T1000 (cell line): ENCODE results near the gene LCE6A.

Experiments used
- DNase-seq: peaks from one replicate; lab custom pipeline; 2025; ENCODE audit warnings: mixed read lengths; lab: John Stamatoyannopoulos, UW

The LCE6A gene

DNA sequence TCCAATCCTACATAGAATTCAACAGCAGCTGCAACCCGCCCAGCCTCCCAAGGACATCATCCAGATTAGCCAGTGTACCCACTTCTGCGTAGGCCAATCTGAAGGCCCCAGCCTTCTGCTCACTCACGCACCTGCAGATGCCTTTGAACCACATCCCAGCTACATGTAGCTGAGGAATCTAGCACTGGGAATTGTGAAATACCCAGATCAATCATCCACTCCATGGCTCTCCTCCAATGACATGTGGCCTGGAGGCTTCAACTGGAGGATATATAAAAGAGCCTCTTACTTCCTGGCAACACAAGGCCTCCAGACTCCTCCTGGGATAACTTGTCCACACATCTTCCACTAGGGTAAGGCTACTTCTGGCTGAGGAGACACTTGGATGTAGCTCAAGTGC lies at the start of gene LCE6A:
Gene LCE6A (plus strand): TSS at position 301 of the 400 bp plus-strand sequence. CDS start 665 bp downstream, outside the sequence.
- DNase-seq: no peak

DNA sequence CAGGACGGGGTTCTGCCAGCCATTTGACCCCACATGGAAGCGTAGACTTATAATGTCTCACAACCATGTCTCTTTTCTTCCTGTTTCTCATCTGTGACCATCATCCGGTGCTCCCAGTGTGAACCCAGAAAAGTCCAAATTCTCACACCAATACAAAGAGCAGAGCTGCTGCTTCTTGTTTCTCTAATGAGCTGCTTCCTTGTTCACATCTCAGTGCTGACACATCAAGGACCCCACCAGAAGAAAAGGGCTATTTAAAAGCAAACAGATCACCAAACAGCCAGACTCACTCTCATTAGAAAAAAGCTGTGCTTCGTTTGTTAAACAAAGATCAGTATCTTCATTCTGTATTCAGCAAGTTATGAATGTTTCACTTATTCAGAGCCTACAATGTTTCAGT lies 47.0 kb upstream of the LCE6A start:
- DNase-seq: no peak

- no peak for DNase-seq
These were observed 46.2 kb upstream of the LCE6A start, which contains the start of gene LCE1D for GRCh38 chr1:152796421-152796820. LCE1D (plus strand) TSS chr1:152796721; CDS start chr1:152797795, 1,074 bp downstream.

DNA sequence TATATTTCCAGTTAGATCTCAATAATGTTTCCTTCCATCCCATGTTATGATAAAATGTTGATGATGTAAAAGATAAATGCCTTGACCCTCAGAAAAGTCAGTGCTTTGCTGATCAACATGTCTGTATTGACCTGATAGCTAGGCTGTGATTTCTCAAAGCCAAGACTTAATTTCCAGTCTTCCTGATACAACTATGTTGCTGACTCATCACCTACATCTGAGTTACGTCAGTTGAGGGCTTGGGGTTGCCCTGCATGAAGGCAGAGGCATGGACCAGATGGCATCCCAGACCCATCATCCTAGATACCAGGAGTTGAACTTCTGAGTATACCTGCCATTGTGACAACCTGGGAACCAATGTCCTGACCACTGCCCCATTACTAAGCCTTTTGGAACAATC lies 41.3 kb upstream of the LCE6A start:
- no peak for DNase-seq

- DNase-seq: no peak
These were observed 36.1 kb upstream of the LCE6A start, which contains the start of gene LCE1C for GRCh38 chr1:152806576-152806975. LCE1C (minus strand) TSS chr1:152806651; CDS start chr1:152805478, 1,173 bp downstream.

DNA sequence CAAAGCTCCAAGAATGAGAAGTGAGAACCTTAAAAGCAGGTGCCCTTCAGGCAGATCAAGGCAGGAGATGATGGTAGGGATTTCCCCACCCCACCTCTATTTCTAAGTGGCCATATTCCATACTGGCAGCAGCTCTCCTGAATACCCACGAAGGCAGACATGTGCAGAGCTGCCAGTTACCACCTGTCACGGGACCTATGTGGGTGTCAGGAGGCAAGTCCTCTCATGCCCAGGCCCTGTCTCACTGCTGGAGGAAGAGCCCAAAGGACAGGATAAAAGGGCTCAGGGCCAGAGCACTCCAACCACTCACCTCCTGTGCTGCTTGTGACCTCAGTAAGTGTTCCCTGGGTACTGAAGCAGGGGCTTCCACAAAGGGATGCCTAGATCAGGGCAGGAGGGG lies 31.6 kb upstream of the LCE6A start:
- no peak for DNase-seq

GRCh38 chr1:152811671-152812070 lies 31.0 kb upstream of the LCE6A start, which contains the start of gene LCE1B:
LCE1B (plus strand) TSS chr1:152811971; CDS start chr1:152812447, 476 bp downstream.
- DNase-seq: no peak

GRCh38 chr1:152817309-152817708 lies 25.3 kb upstream of the LCE6A start:
- no peak for DNase-seq

GRCh38 chr1:152823294-152823693 lies 19.4 kb upstream of the LCE6A start:
- no peak for DNase-seq

DNA sequence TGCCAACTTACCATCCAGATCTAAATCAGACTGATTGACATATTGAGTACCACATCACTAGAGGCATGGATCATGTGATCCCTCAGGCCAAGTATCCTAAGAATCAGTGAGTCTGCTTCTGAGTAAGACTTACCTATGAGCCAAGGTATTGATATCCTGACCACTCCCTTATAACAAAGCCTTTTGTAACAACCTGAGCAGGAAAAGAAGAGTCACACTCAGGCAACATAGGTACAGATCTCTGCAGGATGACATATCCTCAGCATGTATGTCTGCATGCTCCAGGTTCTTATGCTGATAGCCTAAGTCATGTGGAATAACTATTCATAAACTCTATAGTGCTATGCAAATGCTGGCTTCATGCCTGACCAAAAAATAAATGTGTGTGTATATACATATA lies 17.7 kb upstream of the LCE6A start:
- DNase-seq: no peak

- no peak for DNase-seq
These were observed 15.5 kb upstream of the LCE6A start, which contains the start of gene LCE1A for GRCh38 chr1:152827173-152827572. LCE1A (plus strand) TSS chr1:152827473; CDS start chr1:152827473, 0 bp downstream.

DNA sequence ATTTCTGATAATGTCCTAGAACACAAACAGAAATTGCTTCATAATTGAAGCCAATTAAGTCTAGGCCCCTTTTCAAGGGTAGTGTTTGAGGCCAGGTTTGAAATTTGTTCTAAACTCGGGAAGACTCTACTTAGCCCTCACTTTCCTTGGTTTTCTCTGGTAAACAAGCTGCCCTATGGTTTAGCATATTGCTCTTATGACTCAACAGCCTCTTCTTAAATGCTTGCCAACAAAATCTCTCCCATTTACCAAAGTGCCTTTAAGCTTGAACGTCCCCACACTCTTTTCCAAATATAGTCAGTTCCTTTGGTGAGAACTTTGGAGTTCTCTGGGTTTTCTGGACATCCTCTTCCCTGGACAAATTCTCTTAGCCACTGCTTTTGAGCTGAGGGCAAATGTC lies 5.8 kb upstream of the LCE6A start:
- no peak for DNase-seq

- DNase-seq: no peak
These were observed 13.0 kb downstream of the LCE6A start for GRCh38 chr1:152855661-152856060.

DNA sequence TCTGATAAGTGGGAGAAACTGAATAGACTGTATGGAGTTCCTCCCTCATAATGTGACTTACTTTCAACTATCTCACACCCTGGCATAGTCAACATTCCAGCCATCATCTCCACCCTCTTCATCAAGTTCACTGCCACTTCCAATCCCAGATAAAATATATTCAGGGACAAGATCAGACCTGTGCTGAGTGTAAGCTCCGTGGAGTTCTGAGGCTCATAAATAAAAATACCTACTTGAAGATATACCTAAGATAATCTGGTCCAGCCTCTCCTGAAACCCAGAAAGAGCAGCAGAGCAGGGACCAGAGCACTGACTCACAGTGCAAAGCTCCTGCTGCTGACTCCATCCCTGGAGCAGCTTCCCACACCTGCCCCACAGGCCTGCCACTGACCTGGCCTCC lies 15.4 kb downstream of the LCE6A start:
- no peak for DNase-seq

DNA sequence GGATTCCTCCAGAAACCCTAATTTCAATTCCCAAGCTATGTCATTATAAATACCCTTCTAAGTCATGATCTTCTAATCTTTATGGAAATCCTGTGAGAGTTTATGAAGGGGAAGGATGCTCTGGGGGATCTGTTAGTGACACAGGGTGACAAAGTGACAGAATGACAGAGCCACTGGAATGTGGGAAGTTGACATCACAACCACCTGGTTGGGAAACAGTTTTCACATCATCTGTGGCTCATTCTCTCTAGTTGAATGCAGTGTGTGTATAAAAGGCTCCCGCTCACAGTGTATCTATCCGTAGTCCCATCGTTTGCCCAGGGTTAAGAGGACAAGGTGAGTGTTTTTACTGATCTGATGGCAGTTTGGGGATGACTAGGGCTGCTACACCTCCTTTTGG lies 17.0 kb downstream of the LCE6A start, which contains the start of gene LCE7A:
Gene LCE7A (plus strand): TSS at position 301 of the 400 bp plus-strand sequence. CDS start 702 bp downstream, outside the sequence.
- DNase-seq: no peak

DNA sequence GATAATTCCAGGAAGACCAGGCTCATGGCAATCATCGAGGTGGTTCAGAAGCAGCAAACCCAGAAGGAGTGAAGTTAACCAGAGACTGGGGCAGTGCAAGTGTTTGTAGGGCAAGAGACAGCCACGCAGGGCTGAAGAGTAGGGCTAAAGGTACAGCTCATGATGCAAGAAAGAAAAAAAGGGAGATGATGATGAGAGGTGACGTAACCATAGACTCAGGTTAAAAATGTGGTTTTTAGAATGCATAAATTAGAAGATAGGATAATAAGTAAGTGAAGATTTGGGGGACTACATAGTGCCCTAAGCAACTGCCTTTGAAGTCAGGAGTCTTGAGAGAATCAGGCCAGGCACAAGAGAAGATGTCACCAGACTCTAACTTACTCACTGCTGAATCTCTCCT lies 17.5 kb downstream of the LCE6A start:
- DNase-seq: no peak

GRCh38 chr1:152861374-152861773 lies 18.7 kb downstream of the LCE6A start:
- DNase-seq: no peak

DNA sequence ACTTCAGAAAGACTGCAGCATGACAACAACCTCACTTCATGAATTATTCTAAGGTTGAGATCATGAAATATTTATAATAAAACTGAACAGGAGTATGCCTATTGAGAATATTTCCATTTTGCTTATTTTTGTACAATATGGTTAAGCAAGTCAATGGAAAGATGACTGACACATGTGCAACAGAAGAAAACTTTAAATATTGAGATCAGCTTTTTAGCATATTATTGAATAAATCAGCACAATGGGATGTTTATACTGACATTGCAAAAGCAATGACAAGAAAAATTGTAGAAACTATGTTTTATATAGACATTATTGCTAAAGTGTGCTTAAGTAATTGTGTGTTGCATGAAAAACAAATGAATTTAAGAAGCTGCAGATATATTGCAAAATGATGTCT lies 21.8 kb downstream of the LCE6A start:
- DNase-seq: no peak

DNA sequence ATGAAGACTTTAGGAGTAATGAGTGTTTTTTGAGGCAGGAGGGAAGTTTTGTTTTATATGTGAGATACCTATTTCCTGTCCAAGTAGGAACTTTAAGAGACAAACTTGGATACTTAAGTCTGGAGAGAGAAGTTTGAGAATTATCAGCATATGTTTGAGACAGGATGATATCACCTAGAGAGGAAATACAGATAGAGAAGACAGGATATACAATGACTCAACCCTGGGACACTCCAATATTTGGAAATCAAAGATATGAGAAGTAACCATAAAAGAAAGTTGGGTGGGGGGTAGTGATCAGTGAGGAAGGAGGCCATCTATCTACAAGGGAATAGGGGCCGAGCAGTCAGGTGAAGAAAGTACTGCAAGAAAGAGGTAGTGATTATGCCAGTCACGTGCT lies 23.7 kb downstream of the LCE6A start:
- DNase-seq: no peak

- no peak for DNase-seq
These were observed 27.3 kb downstream of the LCE6A start for GRCh38 chr1:152869808-152870419.

DNA sequence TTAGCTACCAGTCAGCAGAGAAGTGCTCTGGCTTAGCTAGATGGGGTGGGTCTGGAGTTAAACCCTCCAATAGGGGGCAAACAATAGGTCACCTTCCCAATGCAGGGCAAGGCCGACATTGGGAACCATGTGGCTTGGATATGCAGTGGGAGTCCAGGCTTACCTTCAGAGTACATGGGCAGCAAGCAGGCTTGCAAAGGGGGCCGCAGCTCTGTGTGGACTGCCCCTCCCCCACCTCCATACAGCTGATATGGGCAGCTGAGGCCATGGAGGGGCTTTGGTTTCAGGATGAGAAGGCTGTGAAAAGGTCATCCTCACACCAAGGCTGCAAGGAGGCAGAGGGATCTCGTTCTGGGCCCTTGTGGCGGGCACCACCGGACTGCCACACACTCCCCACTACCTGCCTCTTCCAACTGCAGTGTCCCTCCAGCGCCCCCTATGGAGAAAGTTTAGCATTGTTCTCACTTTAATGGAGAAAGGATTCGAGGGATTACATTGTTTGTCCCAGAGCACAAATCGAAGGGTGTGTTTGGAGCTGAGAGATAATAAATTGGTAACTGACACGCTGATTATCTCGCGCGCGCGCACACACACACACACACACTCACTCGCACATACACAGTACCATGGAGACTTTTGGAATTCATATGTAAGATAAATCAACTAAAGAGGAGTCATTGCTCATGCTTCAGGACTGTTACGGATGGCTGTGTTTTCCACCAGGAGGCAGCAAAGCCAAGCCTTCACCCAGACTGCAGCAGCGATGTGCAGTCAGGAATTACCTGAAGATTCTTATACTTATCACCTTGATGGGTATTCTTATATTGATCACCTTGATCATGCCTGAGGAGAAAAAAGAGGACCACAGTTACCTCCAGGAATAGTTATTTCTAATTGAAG lies 28.4 kb downstream of the LCE6A start:
- no peak for DNase-seq

- DNase-seq: no peak
These were observed 29.1 kb downstream of the LCE6A start for GRCh38 chr1:152871731-152872126.

GRCh38 chr1:152873495-152873894 lies 30.8 kb downstream of the LCE6A start:
- DNase-seq: no peak
